ENCODE results near the gene KDM2B. TPM values are rescaled to one million over a fixed set of nuclear protein-coding genes. Genes with fewer than 3 reads are reported as not detected.

The KDM2B gene
- total and polyA plus RNA-seq, 2 donors (not counting 3 experiments of a cell fraction or from before 2014, with no cell fraction given), result 26.8 to 37.3 TPM

DNA sequence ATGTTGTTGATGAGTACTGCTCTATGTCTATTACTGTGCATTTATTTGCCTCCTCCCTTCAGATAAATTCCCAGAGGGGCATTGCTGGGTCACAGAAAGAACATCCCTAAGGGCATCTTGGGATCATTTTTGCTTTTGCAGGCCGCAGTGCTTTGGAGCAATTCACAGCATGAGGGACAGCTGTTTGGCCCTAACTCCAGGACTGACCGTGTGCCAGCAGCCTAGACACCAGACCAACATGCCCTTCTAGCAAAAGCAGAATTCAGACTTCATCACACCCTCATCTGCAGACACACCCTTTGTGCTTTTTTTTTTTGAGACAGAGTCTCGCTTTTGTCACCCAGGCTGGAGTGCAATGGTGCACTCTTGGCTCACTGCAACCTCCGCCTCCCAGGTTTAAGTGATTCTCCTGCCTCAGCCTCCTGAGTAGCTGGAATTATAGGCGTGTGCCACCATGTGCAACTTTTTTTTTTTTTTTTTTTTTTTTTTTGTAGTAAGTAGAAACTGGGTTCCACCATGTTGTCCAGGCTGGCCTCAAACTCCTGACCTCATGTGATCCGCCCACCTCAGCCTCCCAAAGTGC, 149.9 kb downstream of the KDM2B start:
- peaks cover 25 to 28% of the 10 kb centered on the region in 2 experiments for H3K36me3 ChIP-seq (ENCODE audit: control insufficient read depth in 2 of 2, extremely low read depth in 1 of 2, insufficient read depth in 2 of 2, low read length in 2 of 2)
- BruUV-seq (replicated peaks), result no TSS peak
- POLR2A ChIA-PET, result no interaction called here

More for the DNA sequence above, 149.9 kb downstream of the KDM2B start:
- CTCF ChIA-PET, result interaction anchor here (0.6 to 5.5 kb wide), 2 partner anchors 11 to 771 kb away, joined by 3 to 37 read pairs; no protein-coding TSS in a partner anchor
- no peaks in the 10 kb centered on the region for H3K4me1 ChIP-seq (ENCODE audit: control insufficient read depth, extremely low read depth, insufficient read depth, low read length)
- H3K27me3 ChIP-seq (ENCODE audit: control insufficient read depth in 2 of 2, insufficient read depth in 2 of 2, low read length in 2 of 2), result no peaks in the 10 kb centered on the region
- H2AFZ ChIP-seq (ENCODE audit: low read depth, low read length), result no peak overlapping the region
- intact Hi-C loops (cut with micrococcal nuclease) (no loop called here), dilution Hi-C loops (cut with MboI; ENCODE audit: extremely low pct_ligation_motif_present, low sequenced_read_pairs) (no loop called here)
- no peak overlapping the region for H3K4me3 ChIP-seq (replicated peaks in 1 of 3; ENCODE audit: insufficient read depth in 1 of 3, low read depth in 1 of 3, low read length in 3 of 3)
- no peak for FAIRE-seq
- no peak for DNase-seq (ENCODE audit: low read depth, low spot score)
- no peaks in the 10 kb centered on the region for H3K79me2 ChIP-seq (ENCODE audit: control insufficient read depth, insufficient read depth, low read length)
- no peaks in the 10 kb centered on the region for H3K9me3 ChIP-seq (replicated peaks; ENCODE audit: control insufficient read depth, insufficient read depth, low read length)
- no peaks in the 10 kb centered on the region for H4K20me1 ChIP-seq (replicated peaks; ENCODE audit: control insufficient read depth, extremely low read depth, insufficient read depth, low read length)
- no peak overlapping the region for H3K27ac ChIP-seq (ENCODE audit: insufficient read depth, low read depth, low read length)
- H3K9me1 ChIP-seq (replicated peaks; ENCODE audit: control insufficient read depth, extremely low read depth, insufficient read depth, low read length), result no peaks in the 10 kb centered on the region
- no peak overlapping the region for H3K9ac ChIP-seq (replicated peaks; ENCODE audit: extremely low read depth, insufficient read depth, low read length)
- TF ChIP-seq GATA2 (IDR thresholded peaks at IDR 0.05; ENCODE audit: insufficient read depth, insufficient read length, low read depth, low read length) (no peak), EZH2 (IDR thresholded peaks at IDR 0.05; ENCODE audit: borderline replicate concordance, low read depth, low read length, severe bottlenecking) (no peak), POLR2A (IDR thresholded peaks at IDR 0.05; ENCODE audit: low read depth, low read length) (no peak), FOS (IDR thresholded peaks at IDR 0.05; ENCODE audit: borderline replicate concordance, insufficient read depth, low read length) (no peak), MYC (IDR thresholded peaks at IDR 0.05; ENCODE audit: low read depth, low read length) (no peak), JUN (IDR thresholded peaks at IDR 0.05; ENCODE audit: borderline replicate concordance, insufficient read depth, insufficient read length, low read depth) (no peak), POLR2AphosphoS5 (IDR thresholded peaks at IDR 0.05; ENCODE audit: insufficient read depth, low read depth, low read length) (no peak)
- TF ChIP-seq, protein P1, sequence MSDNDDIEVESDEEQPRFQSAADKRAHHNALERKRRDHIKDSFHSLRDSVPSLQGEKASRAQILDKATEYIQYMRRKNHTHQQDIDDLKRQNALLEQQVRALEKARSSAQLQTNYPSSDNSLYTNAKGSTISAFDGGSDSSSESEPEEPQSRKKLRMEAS (IDR thresholded peaks at IDR 0.05; ENCODE audit: insufficient read depth, insufficient read length), result no peak
- TF ChIP-seq, protein P2, sequence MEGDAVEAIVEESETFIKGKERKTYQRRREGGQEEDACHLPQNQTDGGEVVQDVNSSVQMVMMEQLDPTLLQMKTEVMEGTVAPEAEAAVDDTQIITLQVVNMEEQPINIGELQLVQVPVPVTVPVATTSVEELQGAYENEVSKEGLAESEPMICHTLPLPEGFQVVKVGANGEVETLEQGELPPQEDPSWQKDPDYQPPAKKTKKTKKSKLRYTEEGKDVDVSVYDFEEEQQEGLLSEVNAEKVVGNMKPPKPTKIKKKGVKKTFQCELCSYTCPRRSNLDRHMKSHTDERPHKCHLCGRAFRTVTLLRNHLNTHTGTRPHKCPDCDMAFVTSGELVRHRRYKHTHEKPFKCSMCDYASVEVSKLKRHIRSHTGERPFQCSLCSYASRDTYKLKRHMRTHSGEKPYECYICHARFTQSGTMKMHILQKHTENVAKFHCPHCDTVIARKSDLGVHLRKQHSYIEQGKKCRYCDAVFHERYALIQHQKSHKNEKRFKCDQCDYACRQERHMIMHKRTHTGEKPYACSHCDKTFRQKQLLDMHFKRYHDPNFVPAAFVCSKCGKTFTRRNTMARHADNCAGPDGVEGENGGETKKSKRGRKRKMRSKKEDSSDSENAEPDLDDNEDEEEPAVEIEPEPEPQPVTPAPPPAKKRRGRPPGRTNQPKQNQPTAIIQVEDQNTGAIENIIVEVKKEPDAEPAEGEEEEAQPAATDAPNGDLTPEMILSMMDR (IDR thresholded peaks at IDR 0.05; ENCODE audit: extremely low read depth in 1 of 2, insufficient read depth in 1 of 2, low read depth in 1 of 2, low read length in 2 of 2), result no peak
- no peak overlapping the region for H3K4me2 ChIP-seq (ENCODE audit: insufficient read depth, low read length)
